ENCODE results near the gene TAOK1.

Gene TAOK1

DNA sequence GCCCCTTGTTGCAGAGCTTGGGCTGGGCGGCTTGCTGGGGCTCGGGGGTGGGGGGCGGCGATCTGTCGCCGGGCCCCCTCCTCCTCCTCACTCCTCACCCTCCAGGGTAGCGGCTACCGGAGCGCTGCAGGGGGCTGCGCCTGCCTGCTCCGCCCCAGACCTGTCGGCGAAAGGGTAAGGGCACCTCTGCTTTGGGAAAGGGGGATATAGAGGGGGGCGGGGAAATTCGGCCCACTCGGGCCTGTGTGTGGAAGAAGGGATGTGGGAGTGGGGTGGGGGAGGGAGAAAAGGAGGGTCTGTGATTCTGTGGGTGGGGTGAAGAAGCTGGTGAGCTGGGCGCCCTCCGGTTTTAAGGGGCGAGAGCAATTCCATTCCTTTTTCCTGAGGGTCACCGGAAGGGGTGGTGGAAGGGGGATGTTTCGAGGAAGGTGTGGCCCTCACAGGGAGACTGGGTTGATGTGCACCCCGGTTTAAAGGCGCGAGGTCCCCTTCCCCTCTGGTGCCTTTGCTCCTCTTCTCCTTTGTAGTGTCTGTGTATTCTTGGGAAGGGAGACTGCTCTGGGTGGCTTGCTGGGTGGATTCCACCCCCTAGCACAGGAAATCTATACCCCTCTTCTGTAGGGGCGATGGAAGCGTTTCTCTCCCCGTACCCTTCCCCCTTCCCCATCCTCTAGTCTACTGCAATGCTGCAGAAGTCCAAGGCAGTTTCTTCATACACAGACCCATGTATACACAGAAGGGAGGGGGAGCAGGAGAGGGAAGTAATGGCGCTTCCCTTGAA, 878 bp downstream of the TAOK1 start (continued):
- peak; percentile 48 for TF ChIP-seq ZEB2 (tag by site-specific recombination; IDR thresholded peaks at IDR 0.05)
- TF ChIP-seq ZBTB48 (tag by site-specific recombination; IDR thresholded peaks at IDR 0.05): peak; percentile 82
- 0 out of 2 replicates have a peak, but pooled peaks have one; percentile 43 for TF ChIP-seq ZBTB20 (tag by site-specific recombination; IDR thresholded peaks at IDR 0.05)
- no peak for TF ChIP-seq TSHZ1 (tag by site-specific recombination; IDR thresholded peaks at IDR 0.05; ENCODE audit: borderline replicate concordance)
- 0 out of 2 replicates have a peak, but pooled peaks have one; percentile 54 for TF ChIP-seq ZBTB7A (tag by site-specific recombination; IDR thresholded peaks at IDR 0.05; ENCODE audit: low read depth)
- peak; percentile 77 for TF ChIP-seq SP3 (tag by site-specific recombination; IDR thresholded peaks at IDR 0.05)
- no peak for TF ChIP-seq SETDB1 (IDR thresholded peaks at IDR 0.05; ENCODE audit: insufficient read length, low read length)
- no peak for TF ChIP-seq ZNF132 (tag by site-specific recombination; IDR thresholded peaks at IDR 0.05; ENCODE audit: borderline replicate concordance)
- TF ChIP-seq ZFP69B (tag by site-specific recombination; IDR thresholded peaks at IDR 0.05): no peak
- TF ChIP-seq ZBTB8A (tag by site-specific recombination; IDR thresholded peaks at IDR 0.05): peak; percentile 43
- peak; percentile 35; the same call in 1 of the 2 replicates for TF ChIP-seq ZIC2 (tag by site-specific recombination; IDR thresholded peaks at IDR 0.05)
- no peak for TF ChIP-seq ZNF24 (tag by site-specific recombination; IDR thresholded peaks at IDR 0.05)
- TF ChIP-seq, protein P1, sequence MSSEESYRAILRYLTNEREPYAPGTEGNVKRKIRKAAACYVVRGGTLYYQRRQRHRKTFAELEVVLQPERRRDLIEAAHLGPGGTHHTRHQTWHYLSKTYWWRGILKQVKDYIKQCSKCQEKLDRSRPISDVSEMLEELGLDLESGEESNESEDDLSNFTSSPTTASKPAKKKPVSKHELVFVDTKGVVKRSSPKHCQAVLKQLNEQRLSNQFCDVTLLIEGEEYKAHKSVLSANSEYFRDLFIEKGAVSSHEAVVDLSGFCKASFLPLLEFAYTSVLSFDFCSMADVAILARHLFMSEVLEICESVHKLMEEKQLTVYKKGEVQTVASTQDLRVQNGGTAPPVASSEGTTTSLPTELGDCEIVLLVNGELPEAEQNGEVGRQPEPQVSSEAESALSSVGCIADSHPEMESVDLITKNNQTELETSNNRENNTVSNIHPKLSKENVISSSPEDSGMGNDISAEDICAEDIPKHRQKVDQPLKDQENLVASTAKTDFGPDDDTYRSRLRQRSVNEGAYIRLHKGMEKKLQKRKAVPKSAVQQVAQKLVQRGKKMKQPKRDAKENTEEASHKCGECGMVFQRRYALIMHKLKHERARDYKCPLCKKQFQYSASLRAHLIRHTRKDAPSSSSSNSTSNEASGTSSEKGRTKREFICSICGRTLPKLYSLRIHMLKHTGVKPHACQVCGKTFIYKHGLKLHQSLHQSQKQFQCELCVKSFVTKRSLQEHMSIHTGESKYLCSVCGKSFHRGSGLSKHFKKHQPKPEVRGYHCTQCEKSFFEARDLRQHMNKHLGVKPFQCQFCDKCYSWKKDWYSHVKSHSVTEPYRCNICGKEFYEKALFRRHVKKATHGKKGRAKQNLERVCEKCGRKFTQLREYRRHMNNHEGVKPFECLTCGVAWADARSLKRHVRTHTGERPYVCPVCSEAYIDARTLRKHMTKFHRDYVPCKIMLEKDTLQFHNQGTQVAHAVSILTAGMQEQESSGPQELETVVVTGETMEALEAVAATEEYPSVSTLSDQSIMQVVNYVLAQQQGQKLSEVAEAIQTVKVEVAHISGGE (tag by site-specific recombination; conservative IDR thresholded peaks at IDR 0.05; ENCODE audit: low read depth): peak; percentile 23
- TF ChIP-seq WT1 (tag by site-specific recombination; IDR thresholded peaks at IDR 0.05): no peak
- TF ChIP-seq ZNF362 (tag by site-specific recombination; IDR thresholded peaks at IDR 0.05): no peak
- no peak for TF ChIP-seq ZNF114 (tag by site-specific recombination; IDR thresholded peaks at IDR 0.05)
- TF ChIP-seq ZNF366 (tag by site-specific recombination; conservative IDR thresholded peaks at IDR 0.05): peak; percentile 46; the same call in 1 of the 2 replicates
- TF ChIP-seq ZNF16 (tag by site-specific recombination; IDR thresholded peaks at IDR 0.05; ENCODE audit: low read depth): no peak
- no peak for TF ChIP-seq ZNF416 (tag by site-specific recombination; IDR thresholded peaks at IDR 0.05)
- TF ChIP-seq ZNF140 (tag by site-specific recombination; IDR thresholded peaks at IDR 0.05): no peak
- TF ChIP-seq PRDM10 (tag by site-specific recombination; IDR thresholded peaks at IDR 0.05): peak; percentile 99
- TF ChIP-seq ZNF335 (tag by site-specific recombination; conservative IDR thresholded peaks at IDR 0.05): peak; percentile 57
- TF ChIP-seq KLF7 (tag by site-specific recombination; IDR thresholded peaks at IDR 0.05; ENCODE audit: borderline replicate concordance): peak; percentile 23; the same call in 1 of the 2 replicates
- TF ChIP-seq ZNF561 (tag by site-specific recombination; IDR thresholded peaks at IDR 0.05; ENCODE audit: borderline replicate concordance): 0 out of 2 replicates have a peak, but pooled peaks have one; percentile 32

Data from HEK293 (cell line).